Measurements from ENCODE around the gene GREM2. TPM values are rescaled to one million over a fixed set of nuclear protein-coding genes. Genes with fewer than 3 reads are reported as not detected.
A peak's percentile ranks its signal among the peaks of the same experiment; 100 is the strongest.

GREM2 gene
- 1 to 10 TPM in 1 of 3 donors, under 1 TPM in 2; 0.56 to 1.1 (median 0.72) TPM for polyA plus RNA-seq

- no peaks in the 10 kb centered on the region for H3K36me3 Mint-ChIP-seq
- H3K4me3 Mint-ChIP-seq, result peak within 1 kb of the TSS; percentile 92 to 97 (median 96)
- H3K9me3 Mint-ChIP-seq, result no peaks in the 10 kb centered on the region
- peaks cover 32 to 36% (median 33%) of the 10 kb centered on the region in 3 donors for H3K27me3 Mint-ChIP-seq (ENCODE audit: low read depth in 3 of 3)
- H3K4me1 Mint-ChIP-seq, result peaks cover 31 to 45% of the 10 kb centered on the region in 2 donors
- DNase-seq, result peak; percentile 72 to 75 (median 73)
- peak within 1 kb of the TSS; percentile 2 to 86 (median 72) for H3K27ac Mint-ChIP-seq
These were observed at the start of gene GREM2 for GRCh38 chr1:240611619-240612480. Gene GREM2, minus strand, starts transcription at chr1:240612155. Its CDS starts 118,680 bp downstream, at chr1:240493475.

GRCh38 chr1:240658312-240658960 is 46.5 kb upstream of the GREM2 start:
- Mint-ChIP-seq H3K27me3 (ENCODE audit: low read depth in 3 of 3) (peaks cover 6 to 16% (median 9%) of the 10 kb centered on the region in 3 donors), H3K4me1 (no peaks in the 10 kb centered on the region), H3K36me3 (no peaks in the 10 kb centered on the region)

GRCh38 chr1:240656531-240656930 is 44.6 kb upstream of the GREM2 start:
- Mint-ChIP-seq H3K9me3 (peaks cover 0 to 3% (median 0%) of the 10 kb centered on the region in 6 donors), H3K27me3 (ENCODE audit: low read depth in 3 of 3) (peaks cover 2 to 16% (median 9%) of the 10 kb centered on the region in 3 donors), H3K4me1 (no peaks in the 10 kb centered on the region), H3K36me3 (no peaks in the 10 kb centered on the region), H3K4me3 (no peak overlapping the region), H3K27ac (no peak overlapping the region)
- no peak for DNase-seq

More at GRCh38 chr1:240658312-240658960, 46.5 kb upstream of the GREM2 start:
- H3K27ac Mint-ChIP-seq, result no peak overlapping the region
- H3K9me3 Mint-ChIP-seq, result no peaks in the 10 kb centered on the region
- no peak overlapping the region for H3K4me3 Mint-ChIP-seq
- no peak for DNase-seq

GRCh38 chr1:240652961-240653409 is 41.0 kb upstream of the GREM2 start:
- Mint-ChIP-seq H3K27ac (no peak overlapping the region), H3K27me3 (ENCODE audit: low read depth in 3 of 3) (peaks cover under 1 to 11% (median 9%) of the 10 kb centered on the region in 3 donors), H3K4me1 (no peaks in the 10 kb centered on the region), H3K36me3 (no peaks in the 10 kb centered on the region), H3K4me3 (no peak overlapping the region), H3K9me3 (peaks cover 0 to 3% (median 0%) of the 10 kb centered on the region in 6 donors)
- no peak for DNase-seq

- Mint-ChIP-seq H3K27ac (no peak overlapping the region), H3K27me3 (ENCODE audit: low read depth in 3 of 3) (peaks cover 0 to 8% (median 6%) of the 10 kb centered on the region in 3 donors), H3K9me3 (peaks cover 0 to 3% (median 0%) of the 10 kb centered on the region in 6 donors), H3K4me3 (no peak overlapping the region), H3K4me1 (no peaks in the 10 kb centered on the region), H3K36me3 (no peaks in the 10 kb centered on the region)
- no peak for DNase-seq
These were observed 40.6 kb upstream of the GREM2 start for GRCh38 chr1:240652549-240652948.

- no peak overlapping the region for H3K27ac Mint-ChIP-seq
- DNase-seq, result no peak
- H3K4me1 Mint-ChIP-seq, result no peaks in the 10 kb centered on the region
- peaks cover 0 to 8% (median 4%) of the 10 kb centered on the region in 3 donors for H3K27me3 Mint-ChIP-seq (ENCODE audit: low read depth in 3 of 3)
- no peaks in the 10 kb centered on the region for H3K36me3 Mint-ChIP-seq
- H3K9me3 Mint-ChIP-seq, result peaks cover 0 to 3% (median 0%) of the 10 kb centered on the region in 6 donors
- no peak overlapping the region for H3K4me3 Mint-ChIP-seq
These were observed 38.9 kb upstream of the GREM2 start for GRCh38 chr1:240650877-240651276.

GRCh38 chr1:240649733-240650721 is 38.1 kb upstream of the GREM2 start:
- no peak for DNase-seq
- H3K9me3 Mint-ChIP-seq, result peaks cover 0 to 3% (median 0%) of the 10 kb centered on the region in 6 donors
- H3K36me3 Mint-ChIP-seq, result no peaks in the 10 kb centered on the region
- no peak overlapping the region for H3K27ac Mint-ChIP-seq
- H3K4me1 Mint-ChIP-seq, result no peaks in the 10 kb centered on the region
- H3K4me3 Mint-ChIP-seq, result no peak overlapping the region
- peaks cover 0 to 8% (median 4%) of the 10 kb centered on the region in 3 donors for H3K27me3 Mint-ChIP-seq (ENCODE audit: low read depth in 3 of 3)

GRCh38 chr1:240646571-240647240 is 34.8 kb upstream of the GREM2 start:
- no peak overlapping the region for H3K4me3 Mint-ChIP-seq
- H3K9me3 Mint-ChIP-seq, result no peaks in the 10 kb centered on the region
- DNase-seq, result no peak
- no peaks in the 10 kb centered on the region for H3K36me3 Mint-ChIP-seq
- H3K4me1 Mint-ChIP-seq, result no peaks in the 10 kb centered on the region
- H3K27me3 Mint-ChIP-seq (ENCODE audit: low read depth in 3 of 3), result peaks cover 0 to 10% (median 0%) of the 10 kb centered on the region in 3 donors
- no peak overlapping the region for H3K27ac Mint-ChIP-seq

- no peak overlapping the region for H3K4me3 Mint-ChIP-seq
- H3K27ac Mint-ChIP-seq, result no peak overlapping the region
- no peaks in the 10 kb centered on the region for H3K9me3 Mint-ChIP-seq
These were observed 32.8 kb upstream of the GREM2 start for GRCh38 chr1:240644732-240645131.

GRCh38 chr1:240635466-240636256 is 23.7 kb upstream of the GREM2 start:
- H3K27ac Mint-ChIP-seq, result no peak overlapping the region
- no peaks in the 10 kb centered on the region for H3K36me3 Mint-ChIP-seq
- no peak for DNase-seq
- H3K4me1 Mint-ChIP-seq, result no peaks in the 10 kb centered on the region
- peaks cover 0 to 5% (median 0%) of the 10 kb centered on the region in 6 donors for H3K9me3 Mint-ChIP-seq
- H3K4me3 Mint-ChIP-seq, result no peak overlapping the region
- peaks cover 3 to 12% (median 6%) of the 10 kb centered on the region in 3 donors for H3K27me3 Mint-ChIP-seq (ENCODE audit: low read depth in 3 of 3)

More at GRCh38 chr1:240644732-240645131, 32.8 kb upstream of the GREM2 start:
- H3K4me1 Mint-ChIP-seq, result no peaks in the 10 kb centered on the region
- no peaks in the 10 kb centered on the region for H3K36me3 Mint-ChIP-seq
- DNase-seq, result no peak
- peaks cover 0 to 11% (median 0%) of the 10 kb centered on the region in 3 donors for H3K27me3 Mint-ChIP-seq (ENCODE audit: low read depth in 3 of 3)

- peaks cover under 1 to 15% (median 12%) of the 10 kb centered on the region in 3 donors for H3K27me3 Mint-ChIP-seq (ENCODE audit: low read depth in 3 of 3)
- no peak overlapping the region for H3K4me3 Mint-ChIP-seq
- no peaks in the 10 kb centered on the region for H3K4me1 Mint-ChIP-seq
- no peaks in the 10 kb centered on the region for H3K36me3 Mint-ChIP-seq
- H3K9me3 Mint-ChIP-seq, result peaks cover 0 to 5% (median 0%) of the 10 kb centered on the region in 6 donors
- no peak for DNase-seq
- no peak overlapping the region for H3K27ac Mint-ChIP-seq
These were observed 18.5 kb upstream of the GREM2 start for GRCh38 chr1:240630409-240630808.

GRCh38 chr1:240621249-240621648 is 9.3 kb upstream of the GREM2 start:
- no peaks in the 10 kb centered on the region for H3K36me3 Mint-ChIP-seq
- peaks cover 2 to 10% (median 8%) of the 10 kb centered on the region in 3 donors for H3K27me3 Mint-ChIP-seq (ENCODE audit: low read depth in 3 of 3)
- H3K9me3 Mint-ChIP-seq, result no peaks in the 10 kb centered on the region
- H3K4me1 Mint-ChIP-seq, result peaks cover 0 to 5% of the 10 kb centered on the region in 2 donors
- DNase-seq, result no peak
- no peak overlapping the region for H3K4me3 Mint-ChIP-seq
- H3K27ac Mint-ChIP-seq, result no peak overlapping the region

All from immature natural killer cell (primary cell).